ENCODE measurements around the gene COL4A2. TPM values are rescaled to one million over a fixed set of nuclear protein-coding genes. Genes with fewer than 3 reads are reported as not detected.
A peak's percentile ranks its signal among the peaks of the same experiment; 100 is the strongest.

COL4A2 gene
- total RNA-seq, 1 experiment from 2014 or later: 35.0 TPM

GRCh38 chr13:110503037-110503901 is 196.2 kb downstream of the COL4A2 start:
- peak; percentile 75 for DNase-seq (ENCODE audit: extremely low read depth, low read depth)

- DNase-seq (ENCODE audit: extremely low read depth, low read depth): no peak
Measured at GRCh38 chr13:110503979-110504499, 197.0 kb downstream of the COL4A2 start.

- DNase-seq (ENCODE audit: extremely low read depth, low read depth): no peak
Measured at GRCh38 chr13:110505594-110505993, 198.5 kb downstream of the COL4A2 start.

DNA sequence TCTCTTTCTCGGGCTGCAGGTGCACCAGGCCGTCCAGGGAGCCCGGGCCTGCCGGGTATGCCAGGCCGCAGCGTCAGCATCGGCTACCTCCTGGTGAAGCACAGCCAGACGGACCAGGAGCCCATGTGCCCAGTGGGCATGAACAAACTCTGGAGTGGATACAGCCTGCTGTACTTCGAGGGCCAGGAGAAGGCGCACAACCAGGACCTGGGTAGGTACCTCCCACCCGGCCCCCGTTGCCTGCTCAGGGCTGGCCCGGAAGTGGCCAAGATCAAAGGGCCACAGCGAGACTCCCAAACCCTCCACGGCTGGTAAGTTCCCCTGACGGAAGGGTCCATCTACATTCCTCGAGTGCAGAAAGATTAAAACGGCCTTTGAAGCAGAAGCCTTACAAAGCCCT is 199.3 kb downstream of the COL4A2 start:
- DNase-seq (ENCODE audit: extremely low read depth, low read depth): no peak

GRCh38 chr13:110506859-110507566 is 199.9 kb downstream of the COL4A2 start:
- DNase-seq (ENCODE audit: extremely low read depth, low read depth): no peak

DNA sequence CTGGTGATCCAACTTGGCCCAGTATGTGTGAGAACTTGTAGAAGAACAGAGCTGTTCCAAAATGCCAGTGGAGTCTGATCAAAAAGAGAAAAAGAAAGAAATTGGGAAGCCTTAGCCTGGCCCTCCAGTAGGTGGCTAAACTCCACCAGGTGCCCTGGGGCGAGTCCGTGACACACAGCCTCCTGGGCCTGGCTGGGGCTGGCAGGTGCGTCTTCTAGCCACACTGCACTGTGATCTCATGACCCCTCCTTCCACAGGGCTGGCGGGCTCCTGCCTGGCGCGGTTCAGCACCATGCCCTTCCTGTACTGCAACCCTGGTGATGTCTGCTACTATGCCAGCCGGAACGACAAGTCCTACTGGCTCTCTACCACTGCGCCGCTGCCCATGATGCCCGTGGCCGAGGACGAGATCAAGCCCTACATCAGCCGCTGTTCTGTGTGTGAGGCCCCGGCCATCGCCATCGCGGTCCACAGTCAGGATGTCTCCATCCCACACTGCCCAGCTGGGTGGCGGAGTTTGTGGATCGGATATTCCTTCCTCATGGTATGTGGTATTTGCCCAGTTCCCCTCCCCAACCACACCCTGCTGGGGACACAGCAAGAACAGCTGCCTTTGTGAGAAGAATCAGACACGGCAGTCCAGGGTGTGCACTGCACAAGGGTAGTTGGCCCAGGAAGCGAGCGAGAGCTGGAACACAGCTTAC is 200.7 kb downstream of the COL4A2 start:
- DNase-seq (ENCODE audit: extremely low read depth, low read depth): no peak

GRCh38 chr13:110509478-110509926 is 202.4 kb downstream of the COL4A2 start:
- no peak for DNase-seq (ENCODE audit: extremely low read depth, low read depth)

GRCh38 chr13:110509971-110510786 is 203.1 kb downstream of the COL4A2 start:
- no peak for DNase-seq (ENCODE audit: extremely low read depth, low read depth)

DNA sequence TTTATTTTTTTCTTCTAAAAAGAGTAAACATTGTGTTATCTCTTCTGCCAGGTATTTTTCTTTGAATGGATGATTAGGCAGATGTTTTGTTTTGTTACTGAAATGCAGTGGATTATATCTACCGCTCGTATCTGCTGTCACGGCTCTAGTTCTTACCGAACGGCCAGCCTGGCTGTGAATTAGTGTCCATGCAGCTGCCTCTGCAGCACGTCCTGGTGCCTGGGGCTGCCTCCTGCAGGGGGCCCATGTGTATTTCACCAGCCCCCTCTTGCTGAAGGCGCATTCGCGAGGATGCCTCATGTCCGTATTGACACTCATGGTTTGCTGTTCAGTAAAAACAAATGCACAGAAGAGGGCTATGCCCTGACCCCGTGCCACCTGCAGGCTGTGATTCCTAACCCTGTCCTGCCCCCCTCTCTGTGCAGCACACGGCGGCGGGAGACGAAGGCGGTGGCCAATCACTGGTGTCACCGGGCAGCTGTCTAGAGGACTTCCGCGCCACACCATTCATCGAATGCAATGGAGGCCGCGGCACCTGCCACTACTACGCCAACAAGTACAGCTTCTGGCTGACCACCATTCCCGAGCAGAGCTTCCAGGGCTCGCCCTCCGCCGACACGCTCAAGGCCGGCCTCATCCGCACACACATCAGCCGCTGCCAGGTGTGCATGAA is 204.6 kb downstream of the COL4A2 start:
- no peak for DNase-seq (ENCODE audit: extremely low read depth, low read depth)

GRCh38 chr13:110512198-110512740 is 205.2 kb downstream of the COL4A2 start:
- no peak for DNase-seq (ENCODE audit: extremely low read depth, low read depth)

GRCh38 chr13:110516500-110516899 is 209.4 kb downstream of the COL4A2 start:
- DNase-seq (ENCODE audit: extremely low read depth, low read depth): no peak

DNA sequence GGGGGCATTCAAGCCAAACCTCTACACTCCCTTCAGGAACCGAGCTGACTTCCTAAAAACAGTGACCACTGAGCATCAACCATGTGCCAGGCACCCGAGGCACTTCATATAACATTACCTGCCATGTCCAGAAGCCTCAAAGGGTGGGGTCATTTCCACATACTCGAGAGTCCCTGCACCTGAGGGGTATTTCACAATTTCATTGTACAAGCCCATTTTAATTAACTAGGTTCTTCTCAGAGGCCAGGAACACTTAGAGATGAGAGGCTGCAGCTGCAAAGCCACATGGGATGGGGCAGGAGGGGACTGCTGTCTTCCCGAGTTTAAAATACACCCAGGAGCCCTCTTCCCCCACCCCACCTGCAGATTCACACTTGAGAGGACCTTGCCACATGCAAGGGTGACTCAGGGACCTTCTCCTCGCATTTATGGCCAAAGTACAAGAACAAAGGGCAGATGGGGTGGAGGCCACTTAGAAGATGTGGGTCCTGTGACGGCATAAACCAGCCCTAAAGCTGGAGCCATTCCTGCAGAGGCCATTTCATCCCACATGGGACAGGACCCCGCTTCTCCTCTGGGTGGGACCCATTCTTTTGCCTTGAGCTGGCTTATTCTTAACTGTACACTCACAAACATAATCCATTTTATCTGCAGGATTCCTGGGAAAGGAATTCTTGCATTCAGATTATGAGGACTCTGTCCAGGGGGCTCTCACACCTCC is 210.6 kb downstream of the COL4A2 start:
- DNase-seq (ENCODE audit: extremely low read depth, low read depth): no peak

- no peak for DNase-seq (ENCODE audit: extremely low read depth, low read depth)
Measured at GRCh38 chr13:110518226-110518525, 211.1 kb downstream of the COL4A2 start.

- no peak for DNase-seq (ENCODE audit: extremely low read depth, low read depth)
Measured at GRCh38 chr13:110518571-110518970, 211.5 kb downstream of the COL4A2 start.

- no peak for DNase-seq (ENCODE audit: extremely low read depth, low read depth)
Measured at GRCh38 chr13:110519046-110519445, 212.0 kb downstream of the COL4A2 start.

DNA sequence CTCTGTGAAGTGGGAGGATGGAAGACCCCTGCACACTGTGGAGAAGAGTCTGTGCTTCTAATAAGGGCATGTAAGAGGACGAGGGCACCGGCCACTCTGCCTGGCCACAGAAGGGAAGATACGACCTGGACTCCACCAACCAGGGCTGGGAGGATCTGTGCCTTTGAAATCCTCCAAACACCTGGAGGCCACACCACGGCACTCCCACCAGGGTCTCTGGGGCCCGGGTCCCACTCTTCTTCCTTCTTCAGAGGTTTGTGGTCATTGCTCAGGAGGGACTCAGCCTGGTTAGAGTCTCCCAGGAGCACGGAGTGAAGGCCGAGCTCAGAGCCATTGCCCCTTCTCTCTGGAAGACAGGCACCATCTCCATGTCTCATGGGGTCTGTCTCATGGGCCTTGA is 212.4 kb downstream of the COL4A2 start:
- no peak for DNase-seq (ENCODE audit: extremely low read depth, low read depth)

- peak; percentile 86 for DNase-seq (ENCODE audit: extremely low read depth, low read depth)
Measured at GRCh38 chr13:110520431-110521295, 213.6 kb downstream of the COL4A2 start.

DNA sequence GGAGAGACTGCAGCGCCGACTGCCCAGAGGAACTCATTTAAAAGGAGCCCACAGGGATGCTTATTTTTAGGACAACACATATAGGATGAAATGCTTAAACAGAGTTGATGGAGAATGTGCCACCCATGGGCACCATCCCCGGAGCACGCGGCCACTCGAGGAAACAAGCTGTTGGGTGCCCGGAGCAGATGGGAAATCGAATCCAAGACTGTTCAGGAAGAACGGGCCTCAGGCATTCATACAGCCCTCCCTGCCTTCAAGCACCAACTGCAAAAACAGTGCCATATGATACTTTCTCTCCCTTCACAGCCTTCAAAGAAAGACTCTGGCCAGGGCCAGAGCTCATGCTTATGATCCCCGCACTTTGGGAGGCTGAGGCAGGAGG is 214.2 kb downstream of the COL4A2 start:
- DNase-seq (ENCODE audit: extremely low read depth, low read depth): no peak

Data from NCI-H460 (cell line).